IPS DF 19.7 (cell line): Measurements from ENCODE around the gene RNF111.

Source experiments
- DNase-seq: peaks from one replicate; pipeline ENCODE4 v3.0.0-alpha.2; 2013; ENCODE audit warnings: low read depth, low spot score

The RNF111 gene

DNA sequence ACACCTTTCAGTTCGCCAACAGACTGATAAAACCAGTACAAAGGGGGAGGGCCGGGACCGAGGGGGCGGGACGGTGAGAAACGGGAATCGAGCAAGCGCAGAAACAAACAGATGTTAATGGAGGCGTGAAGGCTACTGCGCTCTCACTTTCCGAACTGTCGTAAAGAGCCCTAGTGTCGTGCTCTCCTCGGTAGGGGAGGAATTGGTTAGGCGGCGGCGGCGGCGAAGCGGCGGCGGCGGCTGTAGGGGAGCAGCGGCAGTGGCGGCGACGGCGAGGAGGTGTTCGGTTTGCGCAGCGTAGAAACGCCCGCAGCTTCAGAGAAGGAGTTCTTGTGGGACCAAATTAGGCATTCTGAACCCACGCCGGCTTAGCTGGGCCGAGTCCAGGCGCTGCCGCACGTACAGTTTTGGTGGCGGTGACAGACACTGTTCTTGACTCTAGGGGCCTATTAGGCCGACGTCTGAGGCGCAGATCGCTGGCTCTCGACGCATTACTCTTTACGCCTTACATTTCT is at the start of gene RNF111:
Gene RNF111, plus strand, starts transcription at position 173 of the 515 bp plus-strand sequence. CDS start 43,160 bp downstream, outside the sequence.
- peak; percentile 94 for DNase-seq

DNA sequence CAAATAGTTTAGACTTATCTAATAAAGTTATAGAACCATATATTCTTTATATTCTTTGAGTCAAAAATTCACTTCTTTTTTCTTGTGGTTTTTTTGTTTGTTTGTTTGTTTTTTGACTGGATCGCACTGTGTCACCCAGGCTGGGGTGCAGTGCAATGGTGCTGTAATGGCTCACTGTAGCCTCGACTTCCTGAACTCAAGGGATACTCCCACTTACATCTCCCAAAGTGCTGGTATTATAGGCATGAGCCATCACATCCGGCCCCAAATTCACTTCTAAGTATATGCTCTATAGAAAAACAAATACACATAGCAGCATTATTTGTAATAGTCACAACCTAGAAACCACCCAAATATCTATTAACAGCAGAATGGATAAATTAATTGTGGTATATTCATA is 40.3 kb upstream of the RNF111 start:
- DNase-seq: no peak

DNA sequence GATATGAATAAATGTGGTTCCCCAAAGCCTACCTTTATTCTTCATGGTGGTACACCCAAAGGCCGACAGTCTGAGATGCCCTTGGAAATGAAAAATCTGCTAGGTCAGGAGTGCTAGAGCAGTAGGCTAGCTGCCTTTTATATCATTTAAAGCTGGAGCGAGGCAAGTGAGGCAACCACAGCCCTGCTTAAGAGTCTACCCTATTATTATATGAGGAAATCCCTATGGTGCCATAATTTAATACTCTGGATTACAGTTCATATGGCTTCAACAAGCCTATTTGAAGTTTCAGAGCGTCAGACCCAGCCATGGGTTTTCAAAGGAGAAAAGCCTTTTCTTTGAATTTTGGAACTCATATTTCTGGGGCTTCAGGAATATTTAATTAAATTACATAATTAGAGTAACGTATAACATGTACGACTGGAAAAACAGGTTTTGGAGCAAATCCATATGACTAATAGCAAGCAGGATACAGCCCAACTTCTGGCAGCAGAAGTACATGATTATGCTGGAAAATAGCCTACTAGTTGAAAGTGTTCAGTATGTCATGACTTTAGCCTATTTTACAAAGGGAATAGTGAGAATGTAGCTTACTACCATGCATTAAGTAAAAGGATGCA is 36.0 kb upstream of the RNF111 start:
- no peak for DNase-seq

DNA sequence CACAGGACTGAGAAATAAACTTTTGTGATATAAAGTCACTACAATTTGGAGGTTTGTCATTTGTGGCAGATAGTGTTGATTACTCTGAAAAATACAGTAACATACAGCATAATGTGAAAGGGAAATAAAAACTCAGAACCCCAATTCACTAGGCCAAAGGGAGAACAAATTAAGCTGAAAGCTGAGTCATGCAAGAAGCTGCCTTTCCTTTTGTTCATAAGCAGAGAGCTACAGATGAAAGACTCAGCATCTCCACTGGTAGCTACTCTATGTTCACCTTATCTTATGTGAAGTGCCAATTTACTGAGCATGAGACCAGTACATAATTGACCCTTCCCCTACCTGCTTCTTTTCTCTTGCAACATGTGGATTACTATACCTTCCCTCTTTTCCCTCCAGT is 34.7 kb upstream of the RNF111 start:
- DNase-seq: no peak

DNA sequence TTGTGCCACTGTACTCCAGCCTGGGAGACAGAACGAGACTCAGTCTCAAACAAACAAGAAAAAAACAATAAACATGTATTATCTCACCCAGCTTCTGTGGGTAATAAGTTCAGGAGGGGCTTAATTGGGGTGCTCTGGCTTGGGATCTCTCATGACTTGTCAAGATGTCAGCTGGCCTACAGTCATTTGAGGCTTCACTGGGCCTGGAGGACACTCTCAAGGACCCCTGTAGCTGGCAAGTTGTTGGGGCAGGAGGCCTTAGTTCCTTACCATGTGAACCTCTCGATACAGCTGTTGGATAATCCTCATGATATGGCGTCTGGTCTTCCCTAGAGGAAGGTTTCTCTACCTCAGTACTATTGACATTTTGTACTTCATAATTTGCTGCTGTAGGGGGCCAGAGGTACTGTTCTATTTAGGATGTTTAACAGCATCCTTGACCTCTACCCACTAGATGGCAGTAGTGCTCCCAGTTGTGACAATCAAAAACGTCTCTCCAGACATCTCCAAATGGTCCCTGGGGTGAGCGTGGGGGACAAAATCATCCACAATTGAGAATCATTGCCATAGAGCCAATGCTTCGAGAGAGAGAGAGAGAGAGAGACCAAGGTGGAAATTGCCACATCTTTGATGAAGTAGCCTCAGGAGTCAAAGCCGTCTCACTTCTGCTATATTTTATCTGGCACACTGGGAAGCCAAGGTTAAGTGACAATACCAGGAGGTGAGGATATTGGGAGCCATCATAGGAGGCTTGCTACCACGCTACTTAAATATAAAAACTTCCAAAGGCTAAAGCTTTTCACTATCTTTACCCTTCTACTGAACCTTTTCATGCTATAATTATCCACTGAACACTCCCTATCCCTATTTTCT is 30.1 kb upstream of the RNF111 start:
- peak; percentile 65 for DNase-seq

DNA sequence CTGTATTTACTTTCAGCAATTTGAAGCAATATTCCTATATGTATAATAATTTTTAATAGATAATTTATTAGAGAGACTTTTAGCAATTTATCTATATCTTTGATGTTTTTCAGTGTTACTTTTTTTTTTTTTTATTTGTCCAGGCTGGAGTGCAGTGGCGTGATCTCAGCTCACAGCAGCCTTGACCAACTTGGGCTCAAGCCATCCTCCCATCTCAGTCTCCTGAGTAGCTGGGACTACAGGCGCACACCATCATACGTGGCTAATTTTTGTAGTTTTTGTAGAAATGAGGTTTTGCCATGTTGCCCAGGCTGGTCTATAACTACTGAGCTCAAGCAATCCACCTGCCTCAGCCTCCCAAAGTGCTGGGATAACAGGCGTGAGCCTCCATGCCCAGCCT is 28.7 kb upstream of the RNF111 start:
- no peak for DNase-seq

DNA sequence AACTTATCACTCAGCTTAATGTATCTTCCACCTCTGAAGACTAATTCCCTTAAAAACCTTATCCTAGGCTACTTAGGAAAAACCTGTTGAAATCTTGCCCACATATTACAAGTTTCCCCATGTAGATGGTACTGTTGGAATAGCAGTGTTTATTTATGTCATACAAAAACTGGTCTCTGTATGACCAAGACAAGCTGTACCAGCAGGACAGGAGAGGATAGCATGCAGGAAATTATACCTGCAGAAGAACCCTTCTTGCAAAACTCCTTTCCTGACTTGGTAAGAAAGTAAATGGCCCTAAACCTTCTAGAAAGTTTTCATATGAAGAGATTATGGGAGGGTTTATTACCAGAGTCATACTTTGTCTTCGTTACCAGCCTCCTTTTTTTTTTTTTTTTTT is 25.3 kb upstream of the RNF111 start:
- DNase-seq: no peak

DNA sequence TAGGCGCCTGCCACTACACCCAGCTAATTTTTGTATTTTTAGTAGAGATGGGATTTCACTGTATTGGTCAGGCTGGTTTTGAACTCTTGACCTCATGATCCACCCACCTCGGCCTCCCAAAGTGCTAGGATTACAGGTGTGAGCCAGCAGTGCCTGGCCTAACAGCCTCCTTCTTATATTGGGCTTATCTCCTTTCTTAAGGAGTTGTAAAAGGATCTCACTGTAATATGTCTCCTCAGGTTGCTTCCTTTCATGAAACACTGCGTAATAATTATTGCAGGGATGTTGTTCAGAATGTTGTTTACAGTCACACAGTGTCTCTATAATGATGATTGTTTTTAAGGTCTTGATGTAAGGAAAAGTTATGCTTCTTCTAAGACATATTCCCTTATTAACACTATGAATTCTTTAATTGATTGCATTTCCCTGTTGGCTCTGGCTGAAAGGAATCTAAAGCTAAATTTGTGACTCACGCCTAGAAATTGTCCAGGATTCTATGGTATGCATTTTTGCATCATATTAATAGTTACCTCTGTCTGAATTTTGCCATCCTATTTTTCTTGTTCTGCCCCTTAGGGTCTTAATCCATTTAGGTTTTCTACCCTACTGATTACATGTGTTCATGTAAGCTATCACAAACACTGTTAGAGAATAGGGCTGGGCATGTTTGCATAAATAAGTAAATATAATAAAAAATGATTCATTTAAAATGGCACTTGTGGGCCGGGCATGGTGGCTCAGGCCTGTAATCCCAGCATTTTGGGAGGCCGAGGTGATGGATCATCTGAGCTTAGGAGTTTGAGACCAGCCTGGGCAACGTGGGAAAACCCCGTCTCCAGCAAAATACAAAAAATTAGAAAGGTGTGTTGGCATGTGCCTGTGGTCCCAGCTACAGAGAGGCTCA is 24.5 kb upstream of the RNF111 start:
- no peak for DNase-seq

DNA sequence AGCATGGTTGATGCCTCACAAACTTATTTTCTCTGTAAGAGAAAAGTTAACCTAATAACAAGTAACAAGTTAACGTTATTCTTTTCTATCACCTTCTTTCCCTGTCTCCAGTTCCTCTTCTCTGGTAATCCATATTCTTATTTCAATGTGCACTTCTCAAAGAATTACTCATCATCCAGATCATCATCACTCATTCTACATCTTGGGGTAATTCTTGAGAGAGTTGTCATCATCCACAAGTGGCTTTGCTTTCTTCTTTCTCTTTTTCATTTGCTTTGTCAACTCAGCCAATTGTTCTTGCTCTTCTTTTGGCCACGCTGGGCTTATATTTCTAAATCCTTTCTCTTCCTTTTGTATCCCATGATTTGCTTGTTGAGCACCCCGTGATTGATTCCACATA is 20.8 kb upstream of the RNF111 start:
- DNase-seq: no peak

DNA sequence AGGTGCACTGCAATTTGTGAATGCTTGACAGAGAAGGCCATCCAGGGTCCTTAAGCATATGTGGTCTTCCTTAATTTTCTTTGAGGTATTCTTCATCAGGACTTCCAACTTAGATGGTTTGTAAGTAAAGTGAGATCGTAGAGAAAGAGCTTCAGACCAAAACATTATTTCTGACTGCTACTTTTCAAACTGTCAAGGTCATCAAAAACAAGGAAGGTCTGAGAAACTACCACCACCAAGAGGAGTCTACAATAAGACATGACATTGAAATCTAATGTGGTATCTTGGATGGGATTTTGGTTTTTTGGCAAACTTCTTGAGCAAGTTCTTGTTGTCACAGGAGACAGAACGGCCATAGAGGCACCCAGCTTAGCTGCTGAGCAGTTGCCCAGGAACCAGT is 20.0 kb upstream of the RNF111 start:
- DNase-seq: no peak

DNA sequence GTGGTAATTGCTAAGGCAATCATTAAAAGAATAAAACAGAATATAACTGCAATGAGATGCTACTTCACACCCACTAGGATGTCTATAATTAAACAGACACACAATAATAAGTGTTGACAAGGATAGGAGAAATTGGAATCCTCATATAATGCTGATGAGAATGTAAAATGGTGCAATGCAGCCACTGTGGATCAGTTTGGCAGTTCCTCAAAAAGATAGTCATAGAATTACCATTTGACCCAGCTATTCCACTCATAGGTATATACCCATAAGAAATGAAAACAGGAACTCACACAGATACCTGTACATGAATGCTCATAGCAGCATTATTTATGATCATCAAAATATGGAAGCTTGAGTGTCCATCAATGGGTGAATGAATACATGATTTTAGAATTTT is 9.6 kb upstream of the RNF111 start:
- DNase-seq: no peak

DNA sequence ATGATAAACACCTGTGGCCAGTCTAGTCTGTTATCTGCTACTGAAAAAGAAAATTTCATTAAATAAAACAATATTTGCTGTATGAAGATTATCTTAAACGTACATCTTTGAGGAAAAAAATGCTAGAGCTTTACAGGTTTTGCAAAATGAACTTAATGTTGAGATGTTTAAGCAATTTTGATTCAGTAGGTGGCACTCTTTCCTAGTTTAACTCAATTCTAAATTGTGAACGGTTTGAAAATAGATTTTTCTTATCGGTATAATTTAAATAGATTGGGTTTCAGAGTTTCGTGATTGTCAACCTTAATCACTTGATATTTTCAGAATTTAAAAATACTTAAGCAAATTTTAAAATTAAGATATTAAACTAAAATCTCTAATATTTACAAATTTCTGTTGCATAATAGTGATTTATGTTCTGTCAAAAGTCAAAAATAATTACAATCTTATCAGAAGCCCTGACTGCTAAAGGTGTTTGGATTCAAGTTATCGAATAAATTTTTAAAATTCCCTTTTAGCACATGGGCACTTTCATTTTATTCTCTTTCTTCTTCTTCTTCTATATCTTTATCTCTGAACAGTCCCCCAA is 7.0 kb upstream of the RNF111 start:
- no peak for DNase-seq

DNA sequence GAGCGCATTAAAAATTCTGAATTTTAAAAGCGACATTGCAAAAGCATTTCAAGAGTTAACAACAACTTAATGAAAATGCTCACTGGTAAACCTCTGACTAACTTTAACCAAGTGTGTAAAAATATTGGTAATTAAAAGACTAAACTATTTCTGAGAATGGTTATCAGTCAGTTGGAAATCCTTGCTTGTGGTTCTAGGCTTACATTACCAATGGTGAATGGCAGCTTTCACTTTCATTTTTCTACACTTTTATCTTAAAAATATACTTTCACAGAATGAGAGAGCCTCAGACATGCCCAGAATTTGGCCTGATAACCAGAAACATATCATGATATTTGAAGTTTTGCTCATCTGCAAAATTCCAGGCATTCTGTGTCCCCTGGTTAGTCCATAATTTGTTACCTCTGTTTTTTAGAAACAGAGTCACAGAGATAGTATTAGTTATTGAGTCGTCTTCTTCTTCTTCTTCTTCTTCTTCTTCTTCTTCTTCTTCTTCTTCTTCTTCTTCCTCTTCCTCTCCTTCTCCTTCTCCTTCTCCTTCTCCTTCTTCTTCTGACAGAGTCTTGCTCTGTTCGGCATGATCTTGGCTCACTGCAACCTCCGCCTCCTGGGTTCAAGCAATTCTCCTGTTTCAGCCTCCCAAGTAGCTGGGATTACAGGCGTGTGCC is 5.5 kb upstream of the RNF111 start:
- no peak for DNase-seq

DNA sequence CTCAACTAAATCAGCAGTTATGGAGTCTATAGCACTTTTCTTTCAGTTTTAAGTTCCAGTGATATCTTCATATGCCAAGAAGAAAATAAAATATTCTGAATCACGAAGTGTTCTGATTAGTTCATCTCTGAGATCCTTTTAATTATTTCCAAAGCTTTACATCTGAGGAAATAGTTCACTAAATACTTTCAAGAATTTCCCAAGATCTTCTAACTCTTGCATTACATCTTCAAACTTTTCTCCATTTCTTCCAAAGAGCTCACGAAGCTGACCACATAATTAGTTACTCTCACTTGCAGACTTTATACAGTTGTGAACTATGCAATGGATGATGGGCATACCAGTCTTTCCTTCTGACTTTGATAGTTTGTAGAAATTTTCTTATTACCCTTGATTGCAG is 4.2 kb upstream of the RNF111 start:
- DNase-seq: no peak

DNA sequence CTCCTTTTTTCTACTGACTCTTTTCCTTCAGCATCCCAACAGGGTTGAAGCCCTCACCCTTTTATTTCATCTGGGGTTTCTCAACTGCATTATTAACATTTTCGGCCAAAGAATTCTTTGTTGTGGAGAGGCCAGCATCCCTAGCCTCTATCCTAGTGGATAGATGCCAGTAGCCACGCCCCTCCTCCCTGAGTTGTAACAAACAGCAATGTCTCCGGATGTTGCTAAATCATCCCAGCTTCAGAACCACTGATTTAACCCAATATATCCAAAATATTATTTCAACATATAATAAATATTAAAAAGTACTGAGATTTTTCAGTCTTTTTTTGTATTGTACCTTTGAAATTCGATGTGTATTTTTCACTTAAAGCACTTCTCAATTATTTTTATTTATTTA is 2.0 kb upstream of the RNF111 start:
- DNase-seq: peak; percentile 7

DNA sequence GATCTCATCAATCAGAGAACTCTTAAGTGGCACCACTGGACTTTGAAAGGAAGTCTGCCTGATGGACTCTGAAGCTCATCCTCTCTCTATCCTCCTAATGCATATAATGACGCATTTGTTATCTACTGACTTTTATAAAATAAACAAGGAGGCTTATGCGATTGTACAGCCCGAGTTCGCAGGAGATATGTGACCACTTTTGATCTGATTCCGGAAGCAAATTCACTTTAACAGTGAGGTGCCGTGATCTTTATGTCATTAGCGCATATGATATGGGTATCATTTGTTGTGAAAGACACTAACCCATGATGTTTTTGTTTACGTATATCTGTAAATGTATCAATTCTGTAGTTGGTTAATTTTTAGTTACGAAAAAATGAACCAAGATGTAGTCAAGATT is 427 bp upstream of the RNF111 start:
- no peak for DNase-seq

DNA sequence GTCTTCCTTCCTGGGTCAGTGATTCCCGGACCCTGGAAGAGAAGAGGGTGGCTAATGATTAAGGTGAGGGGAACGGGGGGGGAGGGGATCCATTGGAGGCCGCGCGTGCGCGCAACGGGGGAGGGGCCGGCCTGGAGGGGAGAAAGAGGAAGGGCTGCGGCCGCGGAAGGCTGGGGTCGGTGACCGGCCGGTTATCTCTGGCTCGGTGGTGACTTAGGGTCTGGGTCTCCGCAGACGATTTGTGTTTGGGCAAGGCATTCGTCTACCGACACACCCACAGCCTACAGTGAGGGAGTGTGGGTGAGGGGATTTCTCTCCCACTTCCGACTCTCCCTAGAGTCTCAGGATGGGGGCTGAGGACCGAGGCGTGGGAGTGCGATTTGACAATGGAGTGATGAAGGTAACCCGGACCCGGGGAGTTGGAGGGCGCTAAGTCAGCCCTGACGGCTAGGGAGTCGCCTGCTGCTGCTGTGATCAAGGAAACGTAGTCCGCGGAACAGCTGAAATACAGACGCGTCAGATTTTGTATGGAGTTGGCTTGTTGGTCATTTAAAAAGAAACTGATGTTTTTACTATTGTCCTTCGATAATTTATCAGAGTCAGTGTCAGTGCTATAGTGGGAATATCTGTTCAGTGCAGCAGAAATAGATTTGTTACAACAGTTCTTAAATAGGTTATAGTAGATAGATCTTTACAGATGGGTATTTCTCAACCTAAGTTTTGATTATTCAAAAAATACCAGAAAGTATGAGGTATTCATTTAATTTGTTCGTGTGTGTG is 733 bp downstream of the RNF111 start:
- peak; percentile 9 for DNase-seq

DNA sequence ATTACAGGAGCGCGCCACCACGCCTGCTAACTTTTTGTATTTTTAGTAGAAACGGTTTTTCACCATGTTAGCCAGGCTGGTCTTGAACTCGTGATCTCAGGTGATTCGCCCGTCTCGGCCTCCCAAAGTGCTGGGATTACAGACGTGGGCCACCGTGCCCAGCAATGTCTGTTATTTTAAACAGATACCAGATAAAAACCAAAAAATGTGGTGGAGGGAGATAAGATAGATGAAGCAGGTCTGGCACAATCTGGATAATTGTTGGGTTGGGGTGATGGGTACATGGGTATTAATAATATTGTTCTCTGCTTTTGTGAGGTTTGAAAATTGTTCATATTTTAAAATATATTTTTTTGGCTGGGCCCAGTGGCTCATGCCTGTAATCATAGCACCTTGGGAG is 4.7 kb downstream of the RNF111 start:
- DNase-seq: no peak

DNA sequence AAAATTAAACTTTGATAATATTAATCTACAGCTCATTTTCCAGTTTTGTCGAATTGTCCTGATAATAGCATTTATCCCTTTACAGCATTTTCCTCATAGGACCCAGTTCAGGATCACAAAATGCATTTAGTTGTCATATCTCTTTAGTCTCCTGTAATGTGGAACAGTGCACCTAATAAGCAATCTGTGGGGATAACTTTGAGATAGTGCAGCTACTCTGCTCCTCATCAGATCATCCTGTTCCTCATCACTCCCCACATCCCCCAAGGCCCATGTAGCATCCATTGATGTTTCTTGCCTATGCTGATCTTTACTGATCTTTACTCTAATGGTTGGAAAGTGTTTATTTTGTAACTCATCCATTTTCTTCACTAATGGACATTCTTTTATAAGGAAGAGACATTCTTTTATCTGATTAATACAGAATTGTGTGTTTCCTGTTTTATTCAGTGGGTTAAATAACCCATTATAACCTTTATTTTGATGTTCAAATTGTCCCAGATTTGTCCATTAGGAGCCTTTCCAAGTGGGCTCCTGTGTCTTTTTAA is 7.5 kb downstream of the RNF111 start:
- DNase-seq: no peak

DNA sequence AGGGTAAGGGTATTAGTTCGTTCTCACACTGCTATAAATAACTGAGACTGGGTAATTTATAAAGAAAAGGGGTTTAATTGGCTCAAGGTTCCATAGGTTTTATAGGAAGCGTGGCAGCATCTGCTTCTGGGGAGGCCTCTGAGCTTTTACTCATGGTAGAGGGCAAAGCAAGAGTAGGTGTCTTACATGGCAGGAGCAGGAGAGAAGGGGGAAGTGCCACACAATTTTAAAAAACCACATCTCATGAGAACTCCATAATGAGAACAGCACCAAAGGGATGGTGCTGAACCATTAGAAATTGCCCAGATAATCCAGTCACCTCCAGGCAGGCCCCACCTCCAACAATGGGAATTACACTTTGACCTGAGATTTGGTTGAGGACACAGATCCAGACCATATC is 12.2 kb downstream of the RNF111 start:
- no peak for DNase-seq
